Ectodermal cell (in vitro differentiated cells): ENCODE data around the gene PTBP1.
A peak's percentile ranks its signal among the peaks of the same experiment; 100 is the strongest.

ENCODE experiments used
- H3K27ac ChIP-seq: 2 replicates; pipeline ENCODE4 v1.7.0; 2013; ENCODE audit warnings: mild to moderate bottlenecking, low read depth, low read length; ENCODE audit not compliant: insufficient read depth, poor library complexity, severe bottlenecking
- H3K27me3 ChIP-seq: 2 replicates; pipeline ENCODE4 v1.7.0; 2013; ENCODE audit warnings: mild to moderate bottlenecking, low read length; ENCODE audit not compliant: insufficient read depth, control insufficient read depth, poor library complexity, severe bottlenecking
- H3K36me3 ChIP-seq: one replicate; pipeline ENCODE4 v1.7.0; 2013; ENCODE audit warnings: low read length; ENCODE audit not compliant: control insufficient read depth, insufficient read depth
- H3K4me1 ChIP-seq: one replicate; pipeline ENCODE4 v1.7.0; 2013; ENCODE audit warnings: low read length; ENCODE audit not compliant: control insufficient read depth, insufficient read depth
- H3K4me3 ChIP-seq: 2 replicates; pipeline ENCODE4 v1.7.0; 2013; ENCODE audit warnings: low read depth, low read length, control low read depth; ENCODE audit not compliant: insufficient read depth
- H3K9me3 ChIP-seq: 2 replicates; pipeline ENCODE4 v1.7.0; 2013; ENCODE audit warnings: mild to moderate bottlenecking, low read length, moderate library complexity; ENCODE audit not compliant: control insufficient read depth
- WGBS, 2 experiments: methylation state at CpG; one replicate each; pipeline ENCODE4 v1.1.7; 2013; ENCODE audit warnings: missing lambda C conversion rate in 2 of 2; 5-methylcytosine and 5-hydroxymethylcytosine counted together

PTBP1 gene

GRCh38 chr19:798415-799075 is 1.3 kb downstream of the PTBP1 start:
- no peaks in the 10 kb centered on the region for H3K27me3 ChIP-seq
- H3K9me3 ChIP-seq = no peaks in the 10 kb centered on the region
- WGBS, 2 experiments = 1% methylated on average over 44 of the region's 44 CpGs
- peak overlapping the region; percentile 93 for H3K4me3 ChIP-seq
- H3K27ac ChIP-seq = peak overlapping the region; percentile 55
- peaks cover 28% of the 10 kb centered on the region for H3K4me1 ChIP-seq
- peaks cover 4% of the 10 kb centered on the region for H3K36me3 ChIP-seq

DNA sequence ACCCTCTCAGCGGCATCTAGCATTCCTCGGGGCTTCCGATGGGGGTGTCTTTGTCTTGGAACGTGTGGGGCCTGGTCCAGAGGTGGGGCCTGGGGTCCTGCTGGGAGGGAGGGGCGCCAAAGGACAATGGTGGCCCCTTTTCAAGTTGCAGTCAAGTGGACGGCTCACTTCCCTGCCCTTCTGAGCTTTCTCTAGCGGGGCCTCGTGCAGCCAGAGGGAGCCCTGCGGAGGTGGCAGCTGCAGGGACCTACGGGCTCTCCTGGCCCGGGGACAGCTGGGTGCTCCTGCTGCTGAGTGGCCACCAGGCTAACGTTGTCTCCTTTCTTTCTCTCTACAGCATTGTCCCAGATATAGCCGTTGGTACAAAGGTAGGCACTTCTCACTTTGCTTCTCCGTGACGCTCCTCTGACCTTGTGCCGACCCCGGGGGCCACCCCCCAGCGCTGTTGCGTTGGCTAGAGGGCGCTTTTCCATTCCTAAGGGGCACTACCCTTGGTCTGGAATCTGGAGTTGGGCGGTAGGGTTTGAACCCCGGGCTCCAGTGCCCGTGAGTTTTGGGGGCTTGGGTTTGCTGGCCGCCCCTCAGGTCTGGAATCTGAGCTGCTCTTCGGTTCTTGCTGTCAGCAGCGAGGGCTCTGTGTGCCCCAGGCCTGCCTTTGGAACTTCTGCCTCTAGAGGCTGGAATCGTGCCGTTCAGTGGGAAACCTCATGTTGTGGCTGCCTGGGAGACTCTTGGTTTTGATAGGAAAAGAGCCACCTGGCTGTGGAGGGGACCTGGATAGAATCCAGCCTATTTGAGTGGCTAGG is 2.0 kb downstream of the PTBP1 start:
- Histone ChIP-seq H3K27me3 (no peaks in the 10 kb centered on the region), H3K36me3 (peaks cover 11% of the 10 kb centered on the region), H3K9me3 (no peaks in the 10 kb centered on the region), H3K4me3 (peak overlapping the region; percentile 93), H3K27ac (peak overlapping the region; percentile 22), H3K4me1 (peaks cover 28% of the 10 kb centered on the region)
- 20 to 24% methylated on average over 28 of the region's 28 CpGs for WGBS, 2 experiments

DNA sequence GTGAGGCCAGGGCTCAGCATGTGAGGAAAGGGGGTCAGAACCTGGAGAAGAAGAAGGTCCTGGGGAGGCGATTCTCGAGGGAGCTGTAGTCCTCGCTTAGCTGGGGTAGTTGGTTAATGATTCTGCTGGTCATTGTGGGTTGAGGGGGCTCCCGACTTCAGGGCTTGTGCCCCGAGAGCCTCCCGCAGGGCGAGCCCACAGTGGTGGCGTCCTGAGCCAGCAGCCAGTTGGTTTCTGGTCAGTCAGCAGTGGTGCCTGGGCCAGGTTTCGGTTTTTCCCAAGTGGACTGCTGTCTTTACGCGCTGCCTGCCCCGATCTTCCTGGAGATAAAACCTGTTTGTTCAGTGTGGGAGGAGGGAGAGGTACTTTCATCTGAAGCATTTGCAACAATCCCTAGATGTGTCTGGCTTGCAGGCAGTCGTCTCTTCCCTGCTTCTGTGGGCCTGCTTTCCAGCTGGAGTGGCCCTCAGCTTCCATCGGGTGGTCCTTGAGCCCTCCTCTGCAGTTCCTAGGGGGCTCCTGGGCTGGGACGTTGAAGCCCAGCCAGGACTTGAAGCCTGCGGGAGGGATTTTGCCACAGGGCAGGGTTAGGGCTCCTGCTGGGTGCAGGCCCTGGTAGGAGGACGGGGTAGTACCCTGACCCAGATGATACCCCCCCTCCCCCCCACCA is 3.2 kb downstream of the PTBP1 start:
- 87% methylated on average over 17 of the region's 17 CpGs for WGBS, 2 experiments
- Histone ChIP-seq H3K36me3 (peaks cover 24% of the 10 kb centered on the region), H3K4me3 (no peak overlapping the region), H3K27me3 (no peaks in the 10 kb centered on the region), H3K9me3 (no peaks in the 10 kb centered on the region), H3K27ac (no peak overlapping the region), H3K4me1 (peaks cover 28% of the 10 kb centered on the region)

DNA sequence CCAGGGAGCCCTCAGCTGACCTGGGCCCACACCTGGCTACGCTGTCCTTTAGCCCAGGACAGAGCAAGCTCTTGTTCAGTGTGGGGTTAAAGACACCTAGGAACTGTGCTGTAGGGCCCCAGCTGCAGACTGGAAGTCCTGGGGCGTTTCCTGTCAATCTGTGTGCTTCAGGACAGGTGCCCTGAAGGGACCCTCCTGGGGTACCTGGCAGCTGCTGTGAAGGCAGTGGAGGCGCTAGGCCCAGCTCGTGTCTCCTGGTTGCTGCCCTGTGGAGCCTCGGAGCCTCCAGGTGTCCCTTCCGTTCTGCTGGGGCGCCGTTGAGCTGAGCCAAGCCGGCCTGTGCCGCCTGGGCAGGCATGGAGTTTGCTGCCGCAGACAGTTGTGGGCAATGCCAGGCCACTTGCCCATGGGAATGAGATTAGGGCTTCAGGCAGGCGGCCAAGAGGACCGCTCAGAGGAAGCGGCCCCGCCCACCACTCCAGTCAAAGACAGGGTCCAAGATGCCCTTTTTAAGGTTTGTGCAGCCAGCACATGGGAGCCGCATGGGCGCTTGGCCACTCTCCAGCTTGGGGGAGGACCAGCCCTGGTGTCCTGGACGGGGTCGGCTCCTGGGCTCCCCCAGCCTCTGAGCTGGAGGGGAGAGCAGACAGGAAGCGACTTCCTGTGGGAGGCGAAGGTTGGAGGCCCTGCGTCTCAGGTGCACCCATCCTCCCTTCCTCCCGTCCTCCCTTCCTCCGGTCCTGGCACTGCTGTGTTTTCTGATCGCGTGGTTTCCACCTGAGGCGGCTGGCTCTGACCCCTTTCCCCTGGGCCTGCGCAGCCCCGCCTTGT is 4.0 kb downstream of the PTBP1 start:
- Histone ChIP-seq H3K36me3 (peaks cover 31% of the 10 kb centered on the region), H3K4me1 (peaks cover 28% of the 10 kb centered on the region), H3K27ac (no peak overlapping the region), H3K4me3 (no peak overlapping the region), H3K27me3 (no peaks in the 10 kb centered on the region), H3K9me3 (no peaks in the 10 kb centered on the region)
- 92% methylated on average over 29 of the region's 29 CpGs for WGBS, 2 experiments

DNA sequence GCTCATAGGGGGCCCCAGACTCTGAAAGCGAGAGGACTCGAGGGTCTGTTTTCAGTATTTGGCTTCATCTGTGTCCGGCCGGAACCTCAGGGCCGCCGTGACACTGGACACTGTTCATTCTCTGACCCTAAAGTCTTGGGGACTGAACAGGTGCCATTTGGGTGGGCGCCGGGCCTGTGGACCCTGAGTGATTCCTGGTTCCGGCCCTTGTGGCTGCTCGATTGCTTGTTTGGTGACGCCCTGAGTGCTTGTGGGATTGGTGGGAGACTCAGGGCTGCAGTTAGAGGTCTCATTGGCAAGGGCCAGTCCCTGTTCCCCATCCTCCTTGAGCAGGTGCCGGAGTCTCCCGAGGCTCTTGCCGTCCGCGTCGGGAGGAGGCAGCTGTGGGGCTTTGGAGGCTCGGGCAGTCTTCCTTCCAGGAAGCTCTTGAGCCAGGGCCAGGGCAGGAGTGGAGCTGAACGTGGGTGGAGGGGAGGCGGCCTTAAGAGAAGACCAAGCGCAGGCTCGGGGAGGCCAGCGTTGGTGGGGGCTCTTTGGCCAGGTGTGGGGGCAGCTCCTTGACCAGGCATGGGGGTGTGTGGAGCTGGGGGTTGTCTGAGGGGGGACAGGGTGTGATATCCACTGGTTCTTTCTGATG is 4.7 kb downstream of the PTBP1 start:
- H3K4me1 ChIP-seq = peaks cover 28% of the 10 kb centered on the region
- H3K27ac ChIP-seq = peak overlapping the region; percentile 59
- 87 to 90% methylated on average over 23 of the region's 23 CpGs for WGBS, 2 experiments
- H3K36me3 ChIP-seq = peaks cover 38% of the 10 kb centered on the region
- H3K27me3 ChIP-seq = no peaks in the 10 kb centered on the region
- H3K9me3 ChIP-seq = no peaks in the 10 kb centered on the region
- H3K4me3 ChIP-seq = no peak overlapping the region

- Histone ChIP-seq H3K36me3 (peaks cover 44% of the 10 kb centered on the region), H3K4me3 (no peak overlapping the region)
- 85 to 88% methylated on average over 28 of the region's 28 CpGs for WGBS, 2 experiments
Measured at GRCh38 chr19:802498-803098, 5.3 kb downstream of the PTBP1 start.

GRCh38 chr19:803099-803561 is 5.9 kb downstream of the PTBP1 start:
- no peaks in the 10 kb centered on the region for H3K9me3 ChIP-seq
- peaks cover 28% of the 10 kb centered on the region for H3K4me1 ChIP-seq
- peaks cover 49% of the 10 kb centered on the region for H3K36me3 ChIP-seq
- H3K4me3 ChIP-seq = no peak overlapping the region
- WGBS, 2 experiments = 96% methylated on average over 17 of the region's 17 CpGs
- no peaks in the 10 kb centered on the region for H3K27me3 ChIP-seq
- no peak overlapping the region for H3K27ac ChIP-seq

More at GRCh38 chr19:802498-803098, 5.3 kb downstream of the PTBP1 start:
- peaks cover 28% of the 10 kb centered on the region for H3K4me1 ChIP-seq
- no peaks in the 10 kb centered on the region for H3K9me3 ChIP-seq
- peak overlapping the region; percentile 9 for H3K27ac ChIP-seq
- no peaks in the 10 kb centered on the region for H3K27me3 ChIP-seq

DNA sequence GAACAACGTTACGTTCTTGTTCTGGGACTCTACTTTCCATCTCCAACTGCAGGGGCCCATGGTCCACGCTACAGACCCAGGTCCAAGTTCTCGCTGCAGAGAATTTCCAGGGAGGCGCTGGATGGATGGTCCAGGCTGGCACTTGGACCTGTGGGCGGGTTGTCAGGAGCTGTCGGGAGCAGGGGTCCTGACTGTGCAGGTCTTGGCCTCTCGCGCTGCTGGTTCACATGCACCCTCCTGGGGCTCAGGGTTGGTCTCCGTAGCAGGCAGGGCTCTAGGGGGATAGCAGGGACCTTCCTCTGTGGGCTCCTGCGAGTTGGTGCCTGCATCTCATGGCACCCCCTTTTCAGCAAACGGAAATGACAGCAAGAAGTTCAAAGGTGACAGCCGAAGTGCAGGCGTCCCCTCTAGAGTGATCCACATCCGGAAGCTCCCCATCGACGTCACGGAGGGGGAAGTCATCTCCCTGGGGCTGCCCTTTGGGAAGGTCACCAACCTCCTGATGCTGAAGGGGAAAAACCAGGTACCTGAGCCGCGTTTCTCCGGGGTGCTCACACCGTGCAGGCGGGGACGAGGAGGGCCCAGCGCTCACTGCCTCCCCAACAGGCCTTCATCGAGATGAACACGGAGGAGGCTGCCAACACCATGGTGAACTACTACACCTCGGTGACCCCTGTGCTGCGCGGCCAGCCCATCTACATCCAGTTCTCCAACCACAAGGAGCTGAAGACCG is 6.6 kb downstream of the PTBP1 start:
- peaks cover 28% of the 10 kb centered on the region for H3K4me1 ChIP-seq
- H3K9me3 ChIP-seq = no peaks in the 10 kb centered on the region
- 95 to 96% methylated on average over 31 of the region's 31 CpGs for WGBS, 2 experiments
- no peaks in the 10 kb centered on the region for H3K27me3 ChIP-seq
- H3K4me3 ChIP-seq = no peak overlapping the region
- no peak overlapping the region for H3K27ac ChIP-seq
- peaks cover 49% of the 10 kb centered on the region for H3K36me3 ChIP-seq
